ENCODE results near the gene EPB41L1.
"Not testable (repeated sequence)": the region's sequence is repeated elsewhere in the genome, so short reads cannot be mapped to it uniquely, and the experiment has no call there.

Gene EPB41L1

DNA sequence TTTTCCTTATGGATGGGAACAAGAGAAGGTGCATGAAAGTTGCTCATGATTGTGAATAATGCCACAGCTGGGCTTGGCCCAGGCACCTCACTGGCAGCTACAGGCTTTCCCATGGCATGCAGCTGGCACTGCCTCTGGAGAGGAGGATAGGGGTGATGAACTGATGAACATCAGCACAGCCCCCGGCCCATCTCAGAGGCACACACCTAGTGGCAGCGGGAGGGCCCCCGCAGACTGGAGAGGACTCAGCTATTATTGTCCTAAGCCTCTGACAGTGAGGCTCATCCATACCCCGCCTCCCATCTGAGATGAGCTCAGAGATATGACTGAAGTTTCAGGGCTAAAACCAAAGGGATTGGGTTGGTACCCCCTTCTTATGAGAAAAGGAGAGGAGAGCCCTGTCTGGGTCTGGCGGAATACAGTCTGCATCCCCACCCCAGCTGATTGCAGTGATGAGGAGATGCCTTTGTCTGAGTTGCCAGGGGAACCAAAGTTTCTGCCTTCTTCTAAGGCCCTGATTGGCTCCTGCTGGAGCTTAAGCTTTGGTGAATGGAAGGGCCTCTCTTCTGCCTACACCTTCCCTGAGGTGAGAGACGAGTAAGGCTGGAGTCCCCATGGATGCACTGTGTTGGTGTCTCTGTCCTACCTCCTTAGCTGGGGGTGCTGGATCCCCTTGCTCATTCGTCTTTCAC is 27.6 kb upstream of the EPB41L1 start:
- DNase-seq (ENCODE audit: low read depth) = no peak

DNA sequence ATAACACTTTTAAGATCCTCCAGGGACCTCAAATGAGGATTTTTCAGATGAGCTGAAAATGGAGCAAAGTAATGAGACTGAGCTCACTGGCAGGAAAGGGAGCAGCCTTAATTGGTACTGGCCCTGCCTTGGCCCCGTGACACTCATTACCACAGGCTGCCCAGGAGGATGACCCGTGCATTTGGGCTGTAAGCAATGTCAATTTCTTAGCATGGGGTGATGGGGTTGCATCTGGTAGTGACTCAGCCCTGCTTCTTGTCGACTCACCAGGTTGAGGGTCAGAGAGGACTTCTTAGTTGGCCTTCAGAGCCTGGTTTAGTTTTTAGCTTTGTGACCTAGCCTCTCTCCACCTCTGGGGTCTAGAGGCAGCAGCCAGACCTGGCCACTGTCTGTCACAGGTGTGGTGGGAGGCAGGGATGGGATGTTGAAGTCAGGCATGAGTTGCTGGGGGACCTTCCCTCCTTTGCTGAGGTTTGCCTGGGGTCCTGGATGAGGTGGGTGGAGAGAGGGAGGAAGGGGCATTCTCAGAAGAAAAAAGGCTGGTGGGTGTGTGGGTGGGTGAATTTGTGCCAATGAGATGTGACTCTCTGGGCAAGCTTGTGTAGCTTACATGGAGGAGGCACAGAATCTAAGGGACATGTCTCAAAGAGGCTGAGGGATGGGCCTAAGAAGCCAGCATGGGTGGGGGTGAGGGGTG is 25.9 kb upstream of the EPB41L1 start:
- DNase-seq (ENCODE audit: low read depth) = peak; percentile 97

DNA sequence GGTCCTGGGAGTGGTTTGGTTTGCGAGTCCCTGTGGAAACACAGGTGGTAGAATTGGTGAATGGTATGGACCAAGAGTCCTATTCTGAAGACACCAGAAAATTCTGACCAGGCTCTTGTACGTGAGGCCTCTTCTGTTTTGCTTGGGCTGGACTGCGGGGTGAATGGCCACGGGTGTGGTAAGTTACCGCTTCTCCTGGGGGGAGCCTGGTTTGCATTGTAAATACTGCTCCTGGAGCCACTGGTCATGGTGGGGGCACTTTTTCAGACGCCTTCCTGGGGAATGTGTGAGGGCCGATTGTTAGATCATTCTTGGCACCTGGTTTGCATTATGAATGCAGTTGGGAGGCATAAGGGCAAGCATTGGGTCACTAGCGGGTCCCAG is 25.4 kb upstream of the EPB41L1 start:
- no peak for DNase-seq (ENCODE audit: low read depth)

DNA sequence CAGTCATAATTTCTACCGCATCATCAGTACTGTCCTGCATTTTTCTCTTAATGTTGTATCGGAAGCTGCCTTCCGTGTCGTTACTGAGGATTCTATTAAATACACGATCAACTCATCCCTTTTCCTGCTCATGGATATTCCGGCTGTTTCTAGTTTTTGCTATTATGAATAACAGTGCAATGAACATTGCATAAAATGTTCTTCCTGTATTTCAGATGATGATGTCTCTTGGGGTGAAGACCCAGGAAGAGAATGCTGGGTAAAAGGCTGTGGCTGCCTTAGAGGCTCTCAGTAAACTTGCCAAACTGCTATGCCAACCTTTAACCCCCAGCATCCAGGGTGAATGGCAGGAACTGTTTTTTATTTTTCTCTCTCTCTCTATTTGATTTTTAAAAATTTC is 24.1 kb upstream of the EPB41L1 start:
- no peak for DNase-seq (ENCODE audit: low read depth)

DNA sequence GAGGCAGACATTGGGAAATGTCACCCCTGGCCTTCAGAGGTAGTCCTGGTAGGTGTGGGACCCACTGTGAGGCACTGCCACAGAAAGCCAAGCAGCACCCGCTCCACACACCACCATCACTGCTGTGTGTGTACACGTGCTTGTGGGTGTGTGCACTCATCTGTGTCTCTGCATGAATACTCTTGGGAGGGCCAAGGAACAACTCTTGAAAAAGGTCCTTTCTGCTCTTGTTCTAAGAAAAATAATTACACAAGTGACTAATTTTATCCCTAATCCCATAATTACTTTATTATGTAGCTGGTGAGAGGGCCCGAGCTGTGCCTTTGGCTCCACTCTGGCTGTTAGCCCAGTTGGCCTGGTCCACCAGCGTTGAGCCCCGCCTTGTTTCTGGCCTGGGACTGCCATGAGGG is 21.7 kb upstream of the EPB41L1 start:
- no peak for DNase-seq (ENCODE audit: low read depth)

DNA sequence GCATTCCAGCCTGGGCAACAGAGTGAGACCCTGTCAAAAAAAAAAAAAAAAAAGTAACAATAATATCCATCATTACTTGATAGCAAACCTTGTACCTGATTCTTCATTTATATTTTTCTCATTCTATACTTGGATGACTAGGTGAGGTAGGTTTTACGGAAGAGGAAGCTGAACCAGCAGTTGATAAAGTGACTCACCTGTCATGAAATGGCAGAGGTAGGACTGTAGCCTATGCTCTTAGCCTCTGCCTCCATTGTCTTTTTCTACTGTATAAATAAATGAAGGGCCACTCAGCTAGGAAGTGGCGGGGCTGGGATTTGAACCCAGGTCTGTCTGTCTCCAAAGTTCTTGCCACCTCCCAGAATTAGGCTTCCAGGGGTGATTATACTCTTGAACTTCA is 20.7 kb upstream of the EPB41L1 start:
- no peak for DNase-seq (ENCODE audit: low read depth)

DNA sequence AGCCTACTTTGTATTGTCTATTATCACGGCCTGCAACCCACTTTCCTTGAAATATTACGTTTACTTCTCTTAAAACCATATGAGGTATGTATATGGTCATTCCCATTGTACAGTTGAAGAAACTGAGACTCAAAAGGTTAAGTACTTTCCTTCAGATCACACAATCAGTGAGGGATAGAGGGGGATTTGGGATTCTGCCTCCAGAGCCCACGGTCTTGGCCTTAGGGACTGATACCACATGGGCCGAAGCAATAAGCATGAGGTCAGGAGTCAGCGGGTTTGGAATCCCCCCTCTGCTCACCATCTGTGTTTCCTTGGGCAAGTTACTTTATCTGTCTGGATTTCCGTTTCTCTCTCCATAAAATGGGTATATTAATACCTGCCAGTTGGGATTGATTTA is 19.4 kb upstream of the EPB41L1 start:
- no peak for DNase-seq (ENCODE audit: low read depth)

DNA sequence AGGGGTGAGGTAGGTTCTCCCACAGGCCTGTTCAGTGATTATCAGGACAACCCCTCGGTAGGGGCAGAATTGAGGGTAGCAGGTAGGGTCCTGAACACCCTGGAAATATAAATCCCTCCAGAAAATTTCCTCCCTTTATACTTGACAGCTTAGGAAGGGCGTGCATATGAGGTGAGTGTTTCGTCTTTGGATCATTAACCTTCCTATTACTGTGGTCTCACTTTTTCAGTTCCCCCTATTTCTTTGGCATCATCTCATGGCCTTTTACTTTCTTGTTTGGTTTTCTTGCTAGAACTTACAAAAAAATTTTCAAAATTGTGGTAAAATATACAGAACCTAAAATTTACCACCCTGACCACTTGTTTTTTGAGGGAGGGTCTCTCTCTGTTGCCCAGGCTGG is 18.7 kb upstream of the EPB41L1 start:
- DNase-seq (ENCODE audit: low read depth) = no peak

DNA sequence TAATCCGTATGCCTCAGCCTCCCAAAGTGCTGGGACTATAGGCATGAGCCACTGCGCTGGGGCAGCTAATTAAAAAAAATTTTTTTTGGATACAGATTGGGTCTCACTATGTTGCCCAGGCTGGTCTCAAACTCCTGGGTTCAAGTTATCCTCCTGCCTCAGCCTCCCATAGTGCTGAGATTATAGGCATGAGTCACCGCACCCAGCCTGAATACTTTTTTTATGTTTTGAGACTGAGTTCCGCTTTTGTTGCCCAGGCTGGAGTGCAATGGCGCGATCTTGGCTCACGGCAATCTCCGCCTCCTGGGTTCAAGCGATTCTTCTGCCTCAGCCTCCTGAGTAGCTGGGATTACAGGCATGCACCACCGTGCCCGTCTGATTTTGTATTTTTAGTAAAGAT is 17.2 kb upstream of the EPB41L1 start:
- DNase-seq (ENCODE audit: low read depth) = not testable (repeated sequence)

DNA sequence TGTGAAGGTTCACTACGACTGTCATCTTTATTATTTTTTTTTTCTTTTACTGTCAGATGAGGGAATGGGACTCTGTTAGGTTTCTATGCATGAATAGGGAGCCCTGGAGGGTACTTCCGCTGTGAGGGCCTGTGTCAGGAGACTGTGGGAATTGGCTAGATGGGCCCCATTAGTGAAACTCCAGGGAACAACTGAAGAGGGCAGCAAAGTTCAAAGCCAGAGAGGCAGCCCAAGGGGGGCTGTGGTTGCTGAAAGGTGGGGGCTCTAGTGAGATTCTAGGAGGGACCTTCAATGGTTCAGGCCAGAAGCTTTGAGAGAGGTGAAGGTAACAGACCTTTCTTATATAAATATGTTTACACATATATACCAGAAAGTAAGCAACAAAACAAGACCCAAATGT is 13.2 kb upstream of the EPB41L1 start:
- DNase-seq (ENCODE audit: low read depth) = no peak

DNA sequence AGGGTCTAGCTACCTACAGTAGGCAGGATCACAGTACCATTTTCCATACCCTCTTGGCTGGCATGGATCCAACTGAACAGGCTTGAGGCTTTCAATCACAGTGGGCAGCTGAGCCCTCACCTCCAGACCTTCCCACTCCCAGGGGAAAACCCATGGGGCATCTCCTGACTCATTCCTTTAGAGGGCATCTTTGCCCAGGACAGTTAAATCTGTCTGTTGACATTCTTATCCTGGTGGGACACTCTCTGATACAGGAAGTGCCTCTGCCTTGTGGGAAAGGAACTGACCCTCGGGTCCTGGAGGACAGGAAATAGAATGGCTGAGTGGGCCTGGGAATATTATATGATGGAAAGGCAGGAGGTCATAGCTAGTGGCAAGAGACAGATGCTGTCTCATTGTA is 10.2 kb upstream of the EPB41L1 start:
- DNase-seq (ENCODE audit: low read depth) = no peak

DNA sequence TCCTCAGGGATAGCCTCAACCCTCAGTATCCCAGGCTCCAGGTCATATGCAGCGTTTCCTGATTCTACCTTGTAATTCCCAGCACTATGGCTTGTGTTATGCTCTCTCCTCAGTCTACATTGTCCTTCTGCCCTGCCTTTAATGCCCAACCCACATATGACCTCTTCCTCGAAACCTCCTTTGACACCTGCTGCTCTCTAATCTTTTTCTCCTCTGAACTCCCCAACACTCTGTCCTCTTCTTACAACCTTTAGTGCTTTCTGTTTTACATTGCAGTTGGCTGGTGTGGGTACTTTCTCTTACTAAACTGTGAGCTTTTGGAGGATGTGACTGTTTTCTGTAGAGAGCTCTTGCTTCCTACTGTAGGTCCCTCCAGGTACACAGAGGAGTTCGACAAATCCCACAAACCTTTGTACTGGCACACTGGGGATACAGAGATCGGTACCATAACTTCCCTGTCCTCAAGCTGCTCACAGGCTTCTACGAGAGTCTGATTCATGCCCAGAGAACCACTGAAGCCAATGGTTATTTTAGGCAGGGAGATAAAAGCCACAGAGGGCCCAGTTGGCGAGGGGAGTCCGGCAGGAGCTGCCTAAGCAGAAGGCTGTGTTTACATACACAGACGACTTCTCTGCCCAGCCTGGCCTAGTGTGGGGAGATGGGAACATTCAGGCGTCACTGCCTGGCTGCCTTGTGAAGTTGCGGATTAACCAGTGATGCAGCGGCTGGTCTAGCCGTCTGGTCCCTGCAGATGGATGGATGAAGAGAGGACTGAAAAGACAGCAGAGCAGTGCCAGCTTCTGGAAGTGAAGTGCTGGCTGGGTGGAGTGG is 8.4 kb upstream of the EPB41L1 start:
- no peak for DNase-seq (ENCODE audit: low read depth)

DNA sequence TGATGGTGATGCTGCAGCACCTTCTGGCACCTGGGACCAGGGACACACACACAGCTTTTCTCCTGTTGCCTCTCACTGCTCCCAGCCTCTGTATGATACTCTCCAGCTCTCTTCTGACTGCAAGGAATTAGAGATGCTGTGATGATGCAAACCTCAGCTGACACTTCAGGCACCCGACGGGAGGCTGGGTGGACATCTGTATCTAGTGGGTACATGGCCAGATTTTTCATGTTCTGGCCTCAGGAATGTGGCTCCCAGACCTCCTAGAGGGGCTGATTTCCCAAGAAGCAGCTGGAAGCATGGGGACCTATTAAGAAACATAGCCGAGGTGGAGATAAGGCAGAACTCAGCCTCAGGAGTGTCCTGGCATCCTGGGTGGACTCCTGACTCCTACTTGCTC is 6.8 kb upstream of the EPB41L1 start:
- no peak for DNase-seq (ENCODE audit: low read depth)

DNA sequence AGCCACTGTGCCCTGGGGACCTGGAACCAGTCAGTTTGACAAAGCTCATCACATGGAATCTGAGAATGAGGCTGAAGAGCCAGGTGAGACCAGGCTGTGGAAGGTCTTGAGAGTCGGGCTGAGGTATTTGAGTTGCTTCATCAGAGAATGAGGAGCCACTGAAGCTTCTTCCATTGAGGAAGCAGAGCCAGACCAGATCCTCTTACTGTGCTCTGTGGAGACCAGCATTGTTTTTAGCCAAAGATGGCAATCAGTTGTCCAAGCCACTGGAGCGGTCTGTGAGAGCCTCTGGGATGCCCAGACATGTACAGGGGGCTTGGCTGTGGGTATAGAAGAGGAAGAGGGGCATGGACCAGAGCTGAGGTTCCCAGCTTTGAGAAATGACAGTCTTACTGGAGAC is 6.1 kb upstream of the EPB41L1 start:
- no peak for DNase-seq (ENCODE audit: low read depth)

DNA sequence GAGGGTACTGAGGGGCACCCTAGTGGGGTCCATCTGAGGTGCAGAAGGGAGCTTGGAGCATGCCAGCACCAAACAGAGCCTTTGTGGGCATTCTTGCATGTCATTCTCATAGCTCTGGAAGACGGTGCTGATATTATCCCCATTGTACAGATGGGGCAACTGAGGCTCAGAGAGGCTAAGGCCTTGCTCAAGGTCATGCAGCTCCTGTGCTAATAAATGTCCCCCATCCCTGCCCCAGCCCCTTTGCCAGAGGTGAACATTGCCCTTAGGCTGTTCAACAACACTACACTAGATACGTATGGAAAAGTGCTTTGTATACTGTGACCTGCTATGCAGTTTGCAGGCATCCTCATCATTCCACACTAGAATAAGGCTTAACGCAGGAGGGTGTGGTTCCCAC is 5.5 kb upstream of the EPB41L1 start:
- no peak for DNase-seq (ENCODE audit: low read depth)

DNA sequence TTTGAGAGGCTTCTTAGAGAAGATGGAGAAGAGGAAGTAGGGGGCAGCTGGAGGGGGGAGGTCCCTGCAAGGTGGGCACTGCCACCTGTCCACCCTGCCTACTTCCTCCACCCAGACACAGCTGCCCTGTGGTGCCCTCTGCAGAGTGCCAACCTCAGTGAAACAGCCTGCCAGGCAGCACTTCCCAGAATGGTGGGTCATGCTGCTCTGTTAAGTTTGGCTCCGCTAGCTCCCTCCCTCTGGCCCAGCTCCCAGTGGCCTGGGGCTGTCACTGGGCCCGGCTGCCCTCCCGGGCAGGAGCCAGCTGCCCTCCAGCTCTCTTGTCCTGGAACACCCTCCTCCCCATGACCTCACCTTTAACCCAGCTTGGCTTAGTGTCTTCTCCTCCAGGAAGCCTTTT is 5.1 kb upstream of the EPB41L1 start:
- DNase-seq (ENCODE audit: low read depth) = no peak

DNA sequence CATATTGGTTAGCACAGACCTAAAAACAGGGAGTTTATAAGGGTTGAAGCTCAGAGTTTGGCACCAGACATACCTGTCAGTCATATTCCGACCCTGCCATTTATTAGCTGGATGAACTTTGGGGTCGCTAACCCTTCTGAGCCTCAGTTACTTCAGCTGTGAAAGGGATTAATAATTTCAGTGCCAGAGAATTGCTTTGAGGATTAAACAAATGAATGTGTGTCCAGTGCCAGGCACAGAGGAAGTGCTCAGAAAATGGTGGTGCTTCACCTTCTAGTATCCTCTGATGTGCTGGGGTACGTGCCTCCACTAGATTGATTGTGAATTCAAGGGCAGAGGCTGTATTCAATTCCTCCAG is 4.1 kb upstream of the EPB41L1 start:
- DNase-seq (ENCODE audit: low read depth) = no peak

DNA sequence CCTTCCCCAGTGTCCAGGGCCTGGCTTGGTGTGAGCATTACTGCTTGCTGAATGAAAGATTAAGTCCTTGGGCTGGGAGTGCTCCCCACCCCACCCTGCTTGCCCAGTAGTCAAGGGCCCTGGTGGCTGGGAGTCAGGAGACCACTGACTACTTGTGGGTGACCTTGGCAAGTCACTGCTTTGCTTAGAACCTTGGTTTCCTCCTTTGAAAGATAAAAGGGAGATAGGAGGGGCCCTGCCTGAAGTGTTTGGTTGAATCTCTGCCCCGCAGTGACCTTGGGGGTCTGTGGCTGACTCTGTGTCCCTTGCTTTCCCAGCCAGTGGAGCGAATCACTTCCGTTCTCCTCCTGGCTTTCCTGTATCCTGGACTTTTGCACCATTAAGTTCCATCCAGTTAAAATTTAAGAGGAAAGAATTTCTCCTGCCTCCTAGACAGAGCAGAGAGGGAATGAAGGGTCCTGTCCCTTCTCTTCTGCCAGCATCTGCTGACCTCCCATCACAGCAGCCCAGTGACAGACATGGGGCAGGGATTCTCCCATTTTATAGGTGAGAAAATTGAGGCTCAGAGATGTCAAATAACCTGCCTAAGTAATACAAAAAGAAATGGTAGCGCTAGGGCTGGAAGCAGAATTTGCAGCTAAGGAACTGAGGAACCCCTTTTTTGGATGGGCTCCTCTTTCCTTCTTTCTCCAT is 3.5 kb upstream of the EPB41L1 start:
- no peak for DNase-seq (ENCODE audit: low read depth)

DNA sequence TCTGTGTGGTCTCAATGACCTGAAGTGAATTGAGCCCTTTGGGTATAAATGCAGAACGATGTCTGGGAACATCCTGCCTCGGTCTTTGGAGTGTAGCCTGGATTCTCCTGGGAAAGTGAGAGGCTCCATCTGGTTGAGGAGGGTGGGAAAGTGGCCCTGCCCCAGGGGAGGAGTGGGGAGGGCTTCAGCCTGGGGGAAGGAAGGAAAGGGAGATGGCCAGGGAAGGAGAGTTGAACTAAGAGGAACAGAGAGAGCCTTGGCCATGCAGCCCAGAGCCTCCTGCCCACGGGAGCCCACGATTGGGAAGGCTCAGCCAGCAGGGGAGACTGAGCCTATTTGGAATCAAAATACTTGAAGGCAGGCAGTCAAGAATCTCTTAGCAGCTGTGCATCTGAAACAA is 2.3 kb upstream of the EPB41L1 start:
- DNase-seq (ENCODE audit: low read depth) = no peak

DNA sequence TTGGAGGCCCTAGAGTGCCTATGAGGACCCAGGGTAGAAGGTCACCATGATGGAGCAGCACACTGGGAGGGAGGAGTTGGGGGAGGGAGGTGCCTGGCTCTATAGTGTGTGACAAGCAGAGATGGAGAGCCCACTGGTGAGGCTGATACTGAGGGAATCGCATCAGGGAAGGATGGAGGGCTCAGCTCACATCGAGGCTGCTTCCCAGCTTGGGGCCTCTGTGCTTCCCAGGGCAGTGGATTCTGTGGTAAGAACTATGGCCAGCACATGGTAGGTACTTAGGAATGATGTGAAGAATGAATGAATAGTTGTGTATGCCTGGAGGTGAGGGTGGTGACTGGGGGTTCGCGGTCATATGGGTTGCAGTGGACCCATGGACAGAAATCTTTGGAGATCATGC is 1.3 kb upstream of the EPB41L1 start:
- DNase-seq (ENCODE audit: low read depth) = no peak

DNA sequence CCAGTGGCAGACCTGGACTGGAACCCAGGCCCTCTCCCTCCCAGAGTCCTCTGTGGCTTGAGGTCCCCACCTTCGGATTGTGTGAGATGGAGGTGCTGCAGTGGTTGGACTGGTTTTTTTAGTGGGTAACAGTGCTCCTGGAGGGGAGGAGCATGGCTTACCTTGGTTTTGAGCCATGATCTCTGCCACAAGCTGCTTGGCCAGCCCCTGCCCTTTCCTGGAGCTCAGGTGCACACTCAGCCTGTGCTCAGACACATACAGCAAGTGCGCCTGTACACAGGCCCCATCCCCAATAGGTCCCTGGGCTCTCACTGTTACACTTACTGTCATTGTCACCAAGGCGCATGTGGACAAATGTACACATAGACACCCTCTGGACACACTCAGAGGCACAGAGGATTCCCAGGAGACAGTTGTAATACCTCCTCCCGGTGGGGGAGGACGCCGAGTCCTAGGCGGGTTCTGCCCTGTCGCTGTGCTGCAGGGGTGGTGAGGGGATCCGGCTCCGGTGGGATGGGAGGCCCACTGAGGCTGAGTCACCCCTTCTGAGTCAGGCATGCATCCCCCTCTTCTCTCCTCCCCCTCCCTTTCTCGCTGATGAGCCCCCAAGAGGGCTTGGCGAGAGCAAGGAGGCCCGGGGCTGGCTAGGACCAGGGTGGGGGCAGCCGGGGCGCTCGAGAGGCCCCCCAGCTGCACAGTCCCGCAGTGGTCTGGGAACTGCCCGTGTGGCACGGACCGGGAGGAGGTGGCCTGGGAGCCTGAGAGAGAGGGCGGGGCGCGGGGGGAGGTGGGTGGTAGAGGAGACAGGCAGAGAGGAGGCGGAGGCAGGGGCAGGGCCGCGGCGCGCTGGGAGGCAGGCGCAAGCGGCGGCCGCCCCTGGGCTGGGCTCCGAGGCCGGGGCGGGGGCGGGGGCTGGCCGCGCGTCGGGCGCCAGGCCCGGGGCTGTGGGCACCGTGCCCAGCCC is 522 bp upstream of the EPB41L1 start:
- no peak for DNase-seq (ENCODE audit: low read depth)

DNA sequence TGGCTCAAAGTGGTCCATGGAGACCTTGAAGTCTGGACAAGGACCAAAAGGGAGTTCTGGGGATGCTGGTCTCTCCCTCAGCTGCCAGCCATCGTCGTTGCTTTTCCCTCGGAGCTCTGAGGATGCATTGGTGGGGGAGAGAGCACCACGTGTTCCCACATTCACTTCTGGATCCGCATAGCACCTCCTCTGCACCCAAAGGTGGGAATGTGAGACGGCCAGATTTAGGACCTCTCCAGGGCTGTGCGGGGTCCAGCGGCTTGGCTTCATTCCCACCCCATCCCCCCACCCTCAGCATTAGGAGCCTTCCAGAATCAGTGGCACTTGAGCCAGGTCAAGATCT is 1.1 kb downstream of the EPB41L1 start:
- DNase-seq (ENCODE audit: low read depth) = no peak
